Activated CD8-positive, alpha-beta memory T cell treated with anti-CD3 and anti-CD28 coated beads, Interleukin-2, amount 50 U/mL, for 24 hours (primary cell): ENCODE results near the gene HOXC5.

Experiments used
- DNase-seq: peaks from one replicate; pipeline ENCODE4 v3.0.0-alpha.2; 2020; ENCODE audit errors: extremely low read depth

The HOXC5 gene

DNA sequence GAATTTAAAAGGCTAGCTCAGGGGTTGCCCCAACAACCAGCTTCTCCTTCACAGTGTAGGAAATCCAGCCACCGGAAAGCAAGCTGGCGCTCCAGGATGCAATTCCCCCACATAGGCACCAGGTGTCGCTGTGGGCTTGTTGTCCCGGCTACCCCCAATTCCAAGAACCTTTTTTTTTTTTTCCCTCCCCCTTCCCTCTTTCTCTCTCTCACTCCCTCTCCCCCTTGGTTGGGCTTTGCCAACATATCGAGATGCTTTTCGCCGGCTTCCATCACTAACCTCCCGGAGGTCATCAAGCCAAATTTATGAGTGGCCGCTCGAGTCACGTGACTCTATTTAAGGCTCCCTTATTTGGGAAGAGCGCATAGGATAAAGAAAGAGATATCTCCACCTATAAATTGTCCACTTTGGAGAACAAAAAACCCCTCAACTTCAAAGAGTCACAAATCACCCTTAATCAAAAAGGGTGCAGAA is at the start of gene HOXC5:
Gene HOXC5 (plus strand): TSS at position 424 of the 474 bp plus-strand sequence. CDS start 73 bp downstream, outside the sequence.
- DNase-seq, result no peak

DNA sequence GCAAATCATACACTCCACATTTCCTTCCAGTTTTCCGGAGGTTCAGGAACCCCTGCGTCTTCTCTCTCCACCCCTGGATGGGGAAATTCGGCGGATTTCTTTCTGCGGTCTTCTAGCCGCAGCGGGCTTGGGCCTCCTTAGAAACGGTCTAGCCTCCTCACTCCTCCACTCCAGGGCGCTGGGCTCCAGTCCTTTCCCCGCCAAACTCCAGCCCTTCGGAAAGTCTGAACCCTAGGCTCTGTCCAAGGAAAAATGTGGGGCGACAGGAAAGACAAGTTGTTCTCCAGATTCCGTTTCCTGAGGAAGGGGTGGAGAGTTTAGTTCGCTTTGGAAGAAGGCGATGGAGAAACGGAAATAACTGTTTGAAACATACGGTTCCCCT is 49.3 kb upstream of the HOXC5 start:
- DNase-seq, result no peak

DNA sequence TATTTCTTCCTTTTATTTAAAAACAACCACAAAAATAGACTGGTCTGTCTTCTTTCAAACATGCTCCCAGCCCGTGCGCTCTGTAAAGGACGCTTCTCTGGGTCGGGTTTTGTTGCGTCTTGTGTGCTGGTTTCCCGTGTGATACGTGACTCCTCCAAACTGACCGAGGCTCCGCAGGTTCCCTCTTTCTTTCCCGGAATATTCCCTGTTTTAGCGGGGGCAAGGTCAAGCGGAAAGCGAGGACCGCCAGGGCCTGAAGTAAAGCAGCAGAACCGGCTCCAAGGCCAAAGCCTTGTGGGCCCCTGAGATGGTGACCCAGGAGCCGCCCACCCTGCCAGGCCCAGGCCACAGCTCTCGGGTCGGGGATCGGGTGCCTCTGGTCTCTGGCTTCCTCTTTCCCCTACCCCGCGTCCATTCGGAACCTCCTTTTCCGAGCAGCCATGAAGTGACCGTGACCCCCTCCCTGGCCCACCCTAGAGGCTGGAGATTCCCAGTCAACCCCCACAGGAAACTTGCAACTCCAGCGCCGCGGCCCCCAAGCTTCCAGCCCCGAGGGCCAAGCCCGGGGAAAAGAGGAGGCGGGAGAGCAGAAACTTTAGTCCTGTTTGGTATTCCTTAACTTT is 48.8 kb upstream of the HOXC5 start:
- DNase-seq, result no peak

DNA sequence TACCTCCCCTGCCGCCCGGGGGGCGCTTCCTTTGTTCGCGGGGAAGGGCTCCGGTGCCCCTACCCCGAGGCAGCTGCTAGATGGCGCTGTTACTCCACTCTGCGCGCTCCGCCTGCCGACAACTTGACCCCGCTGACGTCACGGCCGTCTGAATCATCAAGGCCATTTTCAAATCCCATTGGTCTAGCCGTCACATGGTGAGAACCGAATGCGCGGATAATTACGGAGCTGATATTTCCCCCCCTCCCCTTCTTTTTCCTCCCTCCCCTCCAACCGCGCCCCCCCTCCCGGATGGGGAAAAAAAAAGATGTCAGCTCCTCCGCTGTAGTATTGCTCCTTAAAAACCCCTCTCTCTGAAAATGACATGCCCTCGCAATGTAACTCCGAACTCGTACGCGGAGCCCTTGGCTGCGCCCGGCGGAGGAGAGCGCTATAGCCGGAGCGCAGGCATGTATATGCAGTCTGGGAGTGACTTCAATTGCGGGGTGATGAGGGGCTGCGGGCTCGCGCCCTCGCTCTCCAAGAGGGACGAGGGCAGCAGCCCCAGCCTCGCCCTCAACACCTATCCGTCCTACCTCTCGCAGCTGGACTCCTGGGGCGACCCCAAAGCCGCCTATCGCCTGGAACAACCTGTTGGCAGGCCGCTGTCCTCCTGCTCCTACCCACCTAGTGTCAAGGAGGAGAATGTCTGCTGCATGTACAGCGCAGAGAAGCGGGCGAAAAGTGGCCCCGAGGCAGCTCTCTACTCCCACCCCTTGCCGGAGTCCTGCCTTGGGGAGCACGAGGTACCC is 47.8 kb upstream of the HOXC5 start, which contains the start of gene HOXC10:
Gene HOXC10 (plus strand): TSS at position 246 of the 791 bp plus-strand sequence. CDS start 114 bp downstream, at position 360.
- peak; percentile 56 for DNase-seq

DNA sequence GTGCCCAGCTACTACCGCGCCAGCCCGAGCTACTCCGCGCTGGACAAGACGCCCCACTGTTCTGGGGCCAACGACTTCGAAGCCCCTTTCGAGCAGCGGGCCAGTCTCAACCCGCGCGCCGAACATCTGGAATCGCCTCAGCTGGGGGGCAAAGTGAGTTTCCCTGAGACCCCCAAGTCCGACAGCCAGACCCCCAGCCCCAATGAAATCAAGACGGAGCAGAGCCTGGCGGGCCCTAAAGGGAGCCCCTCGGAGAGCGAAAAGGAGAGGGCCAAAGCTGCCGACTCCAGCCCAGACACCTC is 47.2 kb upstream of the HOXC5 start:
- no peak for DNase-seq

DNA sequence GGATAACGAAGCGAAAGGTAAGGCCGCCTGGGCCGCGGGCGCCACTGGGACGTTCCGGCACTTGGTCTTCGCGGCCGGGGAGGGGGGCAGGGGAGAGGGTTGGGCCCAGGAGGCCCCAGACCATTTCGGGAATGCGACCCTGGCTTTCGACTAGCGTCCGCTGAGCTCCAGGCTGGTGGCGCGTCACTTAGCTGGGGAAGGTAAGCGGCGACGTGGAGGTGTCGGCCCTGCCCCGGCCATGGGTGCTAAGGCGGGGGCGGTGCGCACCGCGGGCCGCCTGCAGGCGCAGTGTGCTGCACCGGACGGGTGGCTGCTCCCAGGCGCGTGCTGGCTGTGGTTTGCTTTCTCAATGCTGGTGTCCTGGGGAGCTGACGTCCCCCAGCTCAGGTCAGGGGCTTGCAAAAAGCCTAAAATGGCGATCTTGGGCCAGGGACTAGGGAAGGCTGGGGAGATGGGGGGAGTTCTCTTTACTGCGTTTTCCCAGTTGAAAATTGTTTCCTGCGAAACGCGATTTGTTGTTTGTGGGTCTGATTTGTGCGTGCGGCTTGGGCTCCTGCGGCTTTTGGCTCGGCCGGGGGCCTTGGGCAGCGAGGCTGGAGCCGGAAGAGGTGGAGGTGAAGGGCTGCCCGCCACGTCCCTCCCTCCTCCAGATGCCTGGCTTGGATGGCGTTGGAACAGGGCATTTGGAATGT is 46.7 kb upstream of the HOXC5 start:
- DNase-seq, result no peak

DNA sequence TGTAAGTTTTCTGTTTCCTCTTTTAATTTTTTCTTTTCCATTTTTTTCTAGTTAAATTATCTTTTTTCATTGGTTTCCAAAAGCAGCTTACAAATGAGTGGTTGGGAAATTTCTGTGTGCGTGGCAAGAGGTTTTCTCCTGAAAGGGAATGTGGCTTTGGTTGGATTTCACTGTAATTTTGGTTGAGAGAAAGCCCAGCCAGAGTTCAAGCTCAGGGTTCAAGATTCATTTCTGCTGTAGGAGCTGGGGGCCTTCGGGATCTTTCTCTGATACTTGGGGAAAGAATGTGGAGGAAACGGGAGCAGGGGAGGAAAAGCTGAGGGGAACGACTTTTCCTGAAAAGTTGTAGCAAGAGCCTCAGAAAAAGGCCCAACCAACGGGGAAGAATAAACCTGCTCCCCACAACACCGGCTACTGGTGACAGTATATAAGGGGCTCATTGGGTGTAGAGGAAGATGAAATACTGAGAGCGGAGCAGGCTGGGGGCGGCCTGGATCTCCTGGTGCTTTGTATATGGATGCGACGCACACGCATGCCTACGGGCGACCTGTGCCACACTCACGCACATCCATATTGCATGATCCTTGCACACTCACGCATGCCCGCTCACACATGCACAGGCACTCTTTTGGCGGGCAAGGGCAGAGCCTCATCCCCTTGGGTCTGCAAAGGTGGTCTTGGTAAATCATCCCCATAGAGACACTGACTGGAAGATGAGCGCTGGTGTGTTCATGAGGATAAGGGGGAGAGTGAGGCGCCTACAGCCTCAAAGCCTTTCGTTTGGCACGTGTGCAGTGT is 46.0 kb upstream of the HOXC5 start:
- DNase-seq, result no peak

DNA sequence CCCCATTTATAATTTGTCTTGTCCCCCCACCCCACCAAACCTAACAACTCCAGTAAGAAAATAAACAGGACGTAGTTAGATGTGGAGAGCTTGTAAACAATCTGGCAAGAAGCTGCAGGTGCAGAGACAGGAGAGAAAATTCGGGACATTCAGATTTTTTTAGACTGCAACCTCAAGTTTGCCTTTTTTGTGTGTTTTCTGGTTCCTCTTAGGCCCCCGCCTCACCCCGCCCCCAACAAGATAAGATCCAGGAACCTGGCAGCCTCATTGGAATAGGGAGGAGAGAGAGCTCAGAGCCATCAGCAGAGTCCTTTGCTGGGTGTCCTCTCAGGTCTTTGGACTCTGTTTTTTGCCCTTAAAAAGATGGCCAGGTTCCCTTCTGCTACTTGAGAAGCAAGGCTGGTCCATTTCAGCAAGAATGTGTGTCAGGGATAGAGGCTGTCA is 45.0 kb upstream of the HOXC5 start:
- DNase-seq, result no peak

DNA sequence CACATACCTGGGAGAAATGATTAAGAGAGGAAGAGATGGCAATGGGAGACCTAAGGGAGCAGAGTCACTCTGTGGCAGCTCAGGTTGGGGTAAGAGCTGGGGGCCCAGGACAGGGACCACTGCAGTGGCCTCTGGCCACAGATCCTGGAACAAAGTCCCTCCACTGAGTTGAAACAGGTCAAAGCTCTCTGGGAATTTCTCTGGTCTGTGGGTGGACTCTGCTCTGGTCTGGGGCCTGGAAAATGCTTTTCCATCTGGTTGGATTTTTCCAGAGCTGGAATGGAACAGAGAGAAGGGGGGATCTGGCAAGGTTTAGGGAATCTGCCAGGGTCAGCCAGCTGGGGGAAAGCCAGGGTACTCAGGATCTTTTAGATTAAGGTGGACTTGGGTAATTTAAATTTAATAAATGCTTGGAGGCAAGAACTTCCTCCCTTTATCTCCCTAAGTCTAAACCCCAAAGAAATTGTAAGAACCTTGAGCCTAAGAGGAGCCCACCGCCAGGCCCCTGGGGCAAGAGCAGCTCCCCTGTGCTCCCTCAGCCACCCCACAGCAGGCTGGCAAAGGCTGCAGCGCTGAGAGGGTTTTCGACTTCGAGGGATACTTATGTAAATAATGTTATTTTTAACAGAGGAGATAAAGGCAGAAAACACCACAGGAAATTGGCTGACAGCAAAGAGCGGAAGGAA is 44.2 kb upstream of the HOXC5 start:
- no peak for DNase-seq

- DNase-seq, result no peak
Measured at GRCh38 chr12:53989227-53990113, 43.4 kb upstream of the HOXC5 start.

DNA sequence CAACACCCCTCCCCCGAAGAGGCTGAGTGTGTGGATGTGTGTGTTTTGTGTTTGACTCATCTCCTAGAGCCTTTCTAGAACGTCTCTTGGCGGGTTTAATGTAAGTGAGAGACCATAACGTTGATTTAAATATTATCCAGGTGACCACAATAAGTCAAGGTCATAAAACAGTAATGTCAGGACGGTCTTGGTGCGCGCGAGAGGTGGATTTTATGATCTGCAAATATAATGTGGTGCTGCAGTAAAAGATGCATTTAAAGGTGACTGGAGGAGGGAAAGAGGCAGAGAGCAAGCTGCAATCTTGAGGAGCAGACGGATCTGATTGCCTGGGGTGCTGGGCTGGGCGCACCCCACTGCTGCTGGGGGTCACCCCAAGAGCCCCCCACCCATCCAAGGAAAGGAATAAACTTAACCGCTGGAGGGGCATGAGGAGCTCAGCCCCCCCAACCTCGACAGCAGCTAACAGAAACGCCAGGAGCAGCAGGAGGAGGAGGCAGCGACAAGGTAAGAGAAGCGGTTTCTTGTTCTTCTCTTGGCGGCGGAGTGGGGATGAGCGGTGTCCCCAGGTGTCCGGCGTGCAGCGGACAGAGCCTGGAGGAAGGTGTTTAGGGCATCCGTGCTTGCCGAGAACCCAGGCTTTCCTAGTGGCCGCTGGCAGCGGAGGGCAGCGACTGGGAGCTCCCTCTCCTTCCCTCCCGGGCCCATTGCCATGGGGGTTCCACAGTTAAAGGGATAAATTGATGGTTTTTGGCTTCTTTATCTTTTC is 42.4 kb upstream of the HOXC5 start:
- DNase-seq, result no peak

DNA sequence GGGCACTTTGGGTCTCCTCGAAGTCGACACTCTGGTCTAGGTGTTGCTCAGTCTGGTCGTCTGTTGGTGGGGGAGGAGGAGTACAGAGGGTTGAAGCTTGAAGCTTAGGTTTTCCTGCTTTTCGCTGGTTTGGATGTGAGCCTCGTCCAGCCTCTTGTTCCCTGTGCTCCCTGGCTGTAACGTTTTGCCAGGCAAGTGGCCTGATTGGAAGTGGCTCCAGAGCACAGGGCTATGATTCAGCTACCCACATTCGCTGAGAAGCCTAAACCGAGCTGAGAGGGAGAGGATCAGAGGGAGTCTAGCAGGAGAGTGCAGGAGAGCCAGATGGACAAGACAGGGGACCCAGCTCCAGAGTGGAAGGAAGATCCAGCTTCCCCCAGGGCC is 41.8 kb upstream of the HOXC5 start:
- DNase-seq, result no peak

- no peak for DNase-seq
Measured at GRCh38 chr12:53992377-53992889, 40.4 kb upstream of the HOXC5 start.

- DNase-seq, result no peak
Measured at GRCh38 chr12:53993162-53994008, 39.5 kb upstream of the HOXC5 start.

DNA sequence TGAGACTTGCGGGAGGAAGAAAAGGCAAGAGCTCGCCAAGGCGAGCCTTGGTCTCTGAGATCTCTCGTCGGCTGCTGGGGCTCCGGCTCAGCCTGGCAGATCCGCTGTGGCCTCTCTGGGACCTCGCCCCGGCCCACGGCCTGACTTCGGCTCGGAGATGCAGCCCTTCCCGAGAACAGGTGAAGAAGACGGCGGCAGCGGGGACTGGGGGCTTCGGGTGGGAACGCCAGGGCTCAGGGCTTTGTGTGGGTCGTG is 38.9 kb upstream of the HOXC5 start:
- DNase-seq, result no peak

- no peak for DNase-seq
Measured at GRCh38 chr12:53994264-53995001, 38.4 kb upstream of the HOXC5 start.

- no peak for DNase-seq
Measured at GRCh38 chr12:53995002-53995377, 37.9 kb upstream of the HOXC5 start.
